Measurements from ENCODE around the gene DNAJC1. TPM values are rescaled to one million over a fixed set of nuclear protein-coding genes. Genes with fewer than 3 reads are reported as not detected.
"Not testable (repeated sequence)": the region's sequence is repeated elsewhere in the genome, so short reads cannot be mapped to it uniquely, and the experiment has no call there.

Gene DNAJC1
- total RNA-seq, 1 donor from 2014 or later: 33.7 TPM

GRCh38 chr10:21732067-21732772 lies 271.3 kb downstream of the DNAJC1 start:
- peak; percentile 83 to 88 for DNase-seq (ENCODE audit: low read depth in 2 of 2)

GRCh38 chr10:21728618-21729017 lies 274.9 kb downstream of the DNAJC1 start:
- no peak for DNase-seq (ENCODE audit: low read depth in 2 of 2)

- peak in 1 of 2 donors; percentile 50 for DNase-seq (ENCODE audit: low read depth in 2 of 2)
Measured at GRCh38 chr10:21727452-21728168, 275.9 kb downstream of the DNAJC1 start.

GRCh38 chr10:21726601-21727225 lies 276.8 kb downstream of the DNAJC1 start:
- DNase-seq (ENCODE audit: low read depth in 2 of 2): peak in 1 of 2 donors; percentile 52

GRCh38 chr10:21724687-21725367 lies 278.7 kb downstream of the DNAJC1 start:
- DNase-seq (ENCODE audit: low read depth in 2 of 2): peak; percentile 90 to 99

- no peak for DNase-seq (ENCODE audit: low read depth in 2 of 2)
Measured at GRCh38 chr10:21724020-21724589, 279.4 kb downstream of the DNAJC1 start.

- DNase-seq (ENCODE audit: low read depth in 2 of 2): no peak
Measured at GRCh38 chr10:21722209-21722608, 281.3 kb downstream of the DNAJC1 start.

- no peak for DNase-seq (ENCODE audit: low read depth in 2 of 2)
Measured at GRCh38 chr10:21721000-21721665, 282.4 kb downstream of the DNAJC1 start.

- no peak for DNase-seq (ENCODE audit: low read depth in 2 of 2)
Measured at GRCh38 chr10:21720090-21720489, 283.4 kb downstream of the DNAJC1 start.

GRCh38 chr10:21719502-21719901 lies 284.0 kb downstream of the DNAJC1 start:
- DNase-seq (ENCODE audit: low read depth in 2 of 2): no peak

GRCh38 chr10:21717437-21718054 lies 286.0 kb downstream of the DNAJC1 start:
- DNase-seq (ENCODE audit: low read depth in 2 of 2): not testable (repeated sequence)

- DNase-seq (ENCODE audit: low read depth in 2 of 2): no peak
Measured at GRCh38 chr10:21715531-21716195, 287.9 kb downstream of the DNAJC1 start.

GRCh38 chr10:21712975-21713374 lies 290.6 kb downstream of the DNAJC1 start:
- DNase-seq (ENCODE audit: low read depth in 2 of 2): no peak

GRCh38 chr10:21707498-21707897 lies 296.0 kb downstream of the DNAJC1 start:
- DNase-seq (ENCODE audit: low read depth in 2 of 2): no peak

Other genes with a start within 250 kb of the DNAJC1 start
- gene EBLN1, start 214.3 kb upstream of the DNAJC1 start, total RNA-seq: not detected in 2 replicates